ENCODE results near the gene PAIP2B. TPM values are rescaled to one million over a fixed set of nuclear protein-coding genes. Genes with fewer than 3 reads are reported as not detected.
A peak's percentile ranks its signal among the peaks of the same experiment; 100 is the strongest.
"Not testable (repeated sequence)": the region's sequence is repeated elsewhere in the genome, so short reads cannot be mapped to it uniquely, and the experiment has no call there.

PAIP2B gene
- total RNA-seq, 1 donor from 2014 or later: 6.5 TPM

DNA sequence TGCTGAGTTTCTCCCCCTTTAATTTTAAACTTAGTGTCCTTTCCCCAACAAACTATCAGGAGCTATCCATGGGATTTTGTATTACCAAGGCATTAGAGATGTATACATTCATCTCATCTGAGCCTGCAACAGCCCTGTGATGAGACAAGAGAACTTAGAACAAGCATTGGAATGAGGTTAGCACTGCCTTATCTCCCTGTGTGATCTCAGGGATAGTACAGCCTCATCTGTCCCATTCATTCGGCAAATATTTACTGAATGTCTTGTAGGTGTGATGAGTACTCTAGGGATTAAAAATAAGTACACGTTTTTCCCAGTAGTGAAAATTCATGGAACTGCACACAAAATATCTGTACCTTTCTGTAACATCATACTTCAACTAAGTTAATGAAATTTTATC is 45.6 kb downstream of the PAIP2B start:
- Mint-ChIP-seq H3K27ac (ENCODE audit: unreplicated experiment) (no peak overlapping the region), H3K4me1 (no peaks in the 10 kb centered on the region), H3K36me3 (ENCODE audit: low read depth) (no peaks in the 10 kb centered on the region), H3K4me3 (no peak overlapping the region), H3K27me3 (ENCODE audit: low read depth) (no peaks in the 10 kb centered on the region), H3K9me3 (no peaks in the 10 kb centered on the region)
- DNase-seq (ENCODE audit: low read depth, low spot score): no peak
- TF ChIP-seq, protein P1, sequence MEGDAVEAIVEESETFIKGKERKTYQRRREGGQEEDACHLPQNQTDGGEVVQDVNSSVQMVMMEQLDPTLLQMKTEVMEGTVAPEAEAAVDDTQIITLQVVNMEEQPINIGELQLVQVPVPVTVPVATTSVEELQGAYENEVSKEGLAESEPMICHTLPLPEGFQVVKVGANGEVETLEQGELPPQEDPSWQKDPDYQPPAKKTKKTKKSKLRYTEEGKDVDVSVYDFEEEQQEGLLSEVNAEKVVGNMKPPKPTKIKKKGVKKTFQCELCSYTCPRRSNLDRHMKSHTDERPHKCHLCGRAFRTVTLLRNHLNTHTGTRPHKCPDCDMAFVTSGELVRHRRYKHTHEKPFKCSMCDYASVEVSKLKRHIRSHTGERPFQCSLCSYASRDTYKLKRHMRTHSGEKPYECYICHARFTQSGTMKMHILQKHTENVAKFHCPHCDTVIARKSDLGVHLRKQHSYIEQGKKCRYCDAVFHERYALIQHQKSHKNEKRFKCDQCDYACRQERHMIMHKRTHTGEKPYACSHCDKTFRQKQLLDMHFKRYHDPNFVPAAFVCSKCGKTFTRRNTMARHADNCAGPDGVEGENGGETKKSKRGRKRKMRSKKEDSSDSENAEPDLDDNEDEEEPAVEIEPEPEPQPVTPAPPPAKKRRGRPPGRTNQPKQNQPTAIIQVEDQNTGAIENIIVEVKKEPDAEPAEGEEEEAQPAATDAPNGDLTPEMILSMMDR (conservative IDR thresholded peaks at IDR 0.05): no peak

DNA sequence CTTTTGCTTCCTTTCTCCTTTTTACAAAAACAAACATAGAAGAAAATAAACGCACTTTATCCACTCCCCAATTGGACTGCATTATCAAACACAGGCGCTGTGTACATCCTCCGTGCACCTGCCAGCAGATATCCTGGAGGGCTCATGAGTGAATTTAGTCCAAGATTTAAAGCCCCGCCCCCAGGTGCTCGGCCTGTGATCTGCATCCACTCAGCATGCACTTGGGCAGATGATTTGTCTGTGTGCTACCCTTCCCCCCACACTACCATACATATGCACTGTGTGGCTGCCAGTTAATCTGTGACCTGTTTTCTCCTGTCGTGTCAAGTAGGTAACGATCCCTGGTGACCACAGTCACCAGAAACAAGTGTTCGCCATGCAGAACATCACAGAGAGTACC is 48.1 kb downstream of the PAIP2B start:
- not testable (repeated sequence) for H3K9me3 Mint-ChIP-seq; H3K27me3 Mint-ChIP-seq (ENCODE audit: low read depth); H3K27ac Mint-ChIP-seq (ENCODE audit: unreplicated experiment)

DNA sequence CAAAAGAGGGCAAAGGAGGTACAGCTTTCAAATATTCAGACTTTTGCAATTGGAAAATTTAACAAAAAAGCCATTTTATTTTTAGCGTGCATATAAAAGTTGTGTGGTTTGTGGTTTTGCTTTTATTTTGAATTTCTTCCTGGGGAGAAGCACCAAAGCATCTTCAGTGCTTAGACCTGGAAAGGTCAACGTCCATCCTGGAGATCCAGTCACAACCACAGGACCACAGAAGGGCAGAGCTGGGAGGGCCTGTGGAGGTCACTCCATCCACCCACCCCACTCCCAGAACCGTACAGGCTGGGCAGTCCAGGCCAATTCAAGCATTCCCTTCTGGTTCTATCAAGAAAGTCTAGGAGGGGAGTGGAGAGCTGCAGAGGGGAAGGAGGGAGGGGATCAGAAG is 52.7 kb downstream of the PAIP2B start:
- H3K36me3 Mint-ChIP-seq (ENCODE audit: low read depth): no peaks in the 10 kb centered on the region
- TF ChIP-seq, protein P1 (conservative IDR thresholded peaks at IDR 0.05): no peak

More for the DNA sequence above, 48.1 kb downstream of the PAIP2B start:
- H3K36me3 Mint-ChIP-seq (ENCODE audit: low read depth); H3K4me1 Mint-ChIP-seq; H3K4me3 Mint-ChIP-seq; DNase-seq (ENCODE audit: low read depth, low spot score): not testable (repeated sequence)

DNA sequence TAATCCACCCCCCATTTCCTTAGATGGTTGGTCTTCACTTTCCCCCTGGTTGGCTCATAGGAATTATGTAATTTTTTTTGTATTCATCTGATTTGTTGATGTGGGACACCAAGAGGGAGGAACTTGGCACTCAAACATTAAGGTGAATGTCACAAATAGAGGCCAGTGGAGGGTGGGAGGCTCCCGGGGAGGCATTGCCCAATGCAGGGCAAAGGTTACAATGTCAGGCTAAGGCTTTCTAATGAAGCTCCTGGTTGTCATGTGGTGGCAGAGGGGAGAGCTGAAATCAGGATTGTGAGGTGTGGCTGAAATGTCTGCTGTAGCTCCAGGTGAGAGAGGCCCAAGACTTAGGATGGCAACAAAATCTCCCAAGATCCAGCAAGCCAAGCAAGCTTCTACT is 53.8 kb downstream of the PAIP2B start:
- DNase-seq (ENCODE audit: low read depth, low spot score): no peak
- Mint-ChIP-seq H3K27me3 (ENCODE audit: low read depth) (no peaks in the 10 kb centered on the region), H3K27ac (ENCODE audit: unreplicated experiment) (no peak overlapping the region), H3K36me3 (ENCODE audit: low read depth) (no peaks in the 10 kb centered on the region), H3K4me1 (no peaks in the 10 kb centered on the region), H3K4me3 (no peak overlapping the region), H3K9me3 (no peaks in the 10 kb centered on the region)
- TF ChIP-seq, protein P1 (conservative IDR thresholded peaks at IDR 0.05): no peak

More for the DNA sequence above, 52.7 kb downstream of the PAIP2B start:
- no peak overlapping the region for H3K4me3 Mint-ChIP-seq
- no peak overlapping the region for H3K27ac Mint-ChIP-seq (ENCODE audit: unreplicated experiment)
- H3K4me1 Mint-ChIP-seq: no peaks in the 10 kb centered on the region
- no peak for DNase-seq (ENCODE audit: low read depth, low spot score)
- H3K27me3 Mint-ChIP-seq (ENCODE audit: low read depth): no peaks in the 10 kb centered on the region
- H3K9me3 Mint-ChIP-seq: no peaks in the 10 kb centered on the region

DNA sequence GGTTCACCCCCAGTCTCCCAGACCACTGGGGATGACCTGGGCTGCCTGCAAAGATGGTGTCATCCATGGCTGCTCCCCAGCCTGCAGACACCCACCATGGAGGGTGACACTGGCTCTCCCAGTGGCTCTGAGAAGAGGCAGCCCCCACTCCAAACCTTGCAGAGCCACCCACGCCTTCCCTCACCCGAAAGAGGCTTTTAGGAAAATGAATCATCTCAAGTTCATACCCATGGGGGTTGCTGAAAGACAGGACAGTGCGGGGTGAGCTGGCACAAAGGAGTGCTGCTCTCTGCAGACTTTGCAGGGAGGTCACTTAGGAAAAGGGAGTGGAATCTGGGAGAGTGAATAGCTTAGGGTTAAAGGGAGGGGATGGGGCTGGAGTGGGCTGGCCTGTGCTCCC is 60.1 kb downstream of the PAIP2B start:
- no peaks in the 10 kb centered on the region for H3K9me3 Mint-ChIP-seq
- no peak overlapping the region for H3K4me3 Mint-ChIP-seq
- peaks cover 14% of the 10 kb centered on the region for H3K27me3 Mint-ChIP-seq (ENCODE audit: low read depth)
- H3K4me1 Mint-ChIP-seq: no peaks in the 10 kb centered on the region
- H3K27ac Mint-ChIP-seq (ENCODE audit: unreplicated experiment): no peak overlapping the region
- no peaks in the 10 kb centered on the region for H3K36me3 Mint-ChIP-seq (ENCODE audit: low read depth)
- TF ChIP-seq, protein P1 (conservative IDR thresholded peaks at IDR 0.05): no peak
- DNase-seq (ENCODE audit: low read depth, low spot score): no peak

DNA sequence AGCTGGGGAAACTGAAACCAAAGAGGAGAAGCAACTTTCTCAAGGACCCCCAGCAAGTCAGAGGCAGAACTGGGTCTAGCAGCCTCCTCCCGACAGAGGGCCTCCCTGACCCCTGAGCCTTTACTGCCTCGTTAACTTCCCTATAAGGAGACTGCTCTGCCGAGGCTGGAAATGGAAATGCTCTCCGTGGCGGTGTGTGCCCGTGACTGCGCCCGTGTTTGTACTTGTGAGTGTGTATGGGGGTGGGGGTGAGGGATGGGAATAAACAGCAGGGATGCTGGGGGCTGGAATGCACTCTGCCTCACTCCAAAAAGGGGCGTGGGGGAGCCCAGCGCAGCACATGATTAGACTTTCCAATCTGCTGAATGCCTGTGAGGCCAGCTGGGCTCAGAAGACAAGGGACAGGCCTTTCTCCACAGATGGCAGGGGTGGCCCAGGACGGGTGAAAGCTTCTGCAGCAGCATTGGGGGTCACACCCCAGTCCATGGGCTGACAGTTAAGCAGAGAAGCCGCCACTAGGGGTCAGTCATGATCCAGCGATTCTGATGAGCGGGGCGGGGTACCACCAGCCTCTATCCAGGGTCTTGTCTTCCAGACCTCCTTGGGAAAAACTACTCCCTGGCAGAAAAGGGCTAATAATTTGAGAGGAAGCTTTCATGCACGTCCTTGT is 69.6 kb downstream of the PAIP2B start:
- no peaks in the 10 kb centered on the region for H3K27me3 Mint-ChIP-seq (ENCODE audit: low read depth)
- no peak overlapping the region for H3K27ac Mint-ChIP-seq (ENCODE audit: unreplicated experiment)
- H3K4me1 Mint-ChIP-seq: peaks cover 13% of the 10 kb centered on the region
- H3K9me3 Mint-ChIP-seq: no peaks in the 10 kb centered on the region
- H3K36me3 Mint-ChIP-seq (ENCODE audit: low read depth): no peaks in the 10 kb centered on the region
- TF ChIP-seq, protein P1 (conservative IDR thresholded peaks at IDR 0.05): peak; percentile 76
- DNase-seq (ENCODE audit: low read depth, low spot score): peak; percentile 89
- H3K4me3 Mint-ChIP-seq: no peak overlapping the region

Measured in neural crest cell (in vitro differentiated cells).